H9 (cell line): ENCODE results near the gene TNIP2. TPM values are rescaled to one million over a fixed set of nuclear protein-coding genes. Genes with fewer than 3 reads are reported as not detected.

Experiments
- DNase-seq: peaks from one replicate; pipeline ENCODE4 v3.0.0-alpha.2; 2017
- H2AFZ ChIP-seq: one replicate; pipeline ENCODE4 v1.6.1; 2013; ENCODE audit warnings: mild to moderate bottlenecking, low read length, control low read depth, moderate library complexity
- H2AK5ac ChIP-seq: 2 replicates; pipeline ENCODE4 v1.6.1; 2013; ENCODE audit warnings: low read length, control low read depth, mixed read lengths; ENCODE audit not compliant: insufficient read length
- H2BK120ac ChIP-seq: one replicate; pipeline ENCODE4 v1.6.1; 2013; ENCODE audit warnings: low read depth, mild to moderate bottlenecking, low read length, control low read depth, inconsistent platforms; ENCODE audit not compliant: poor library complexity, severe bottlenecking
- H2BK12ac ChIP-seq: 2 replicates; pipeline ENCODE4 v1.6.1; 2013; ENCODE audit warnings: low read length, control low read depth, mixed read lengths, low read depth; ENCODE audit not compliant: insufficient read length
- H2BK15ac ChIP-seq: 2 replicates; pipeline ENCODE4 v1.6.1; 2013; ENCODE audit warnings: low read depth, low read length, control low read depth
- H2BK20ac ChIP-seq: one replicate; pipeline ENCODE4 v1.6.1; 2013; ENCODE audit warnings: low read depth, mild to moderate bottlenecking, low read length, control low read depth, inconsistent platforms; ENCODE audit not compliant: poor library complexity, severe bottlenecking
- H2BK5ac ChIP-seq: 2 replicates; pipeline ENCODE4 v1.6.1; 2013; ENCODE audit warnings: low read length, control low read depth, mixed read lengths; ENCODE audit not compliant: insufficient read length
- H3K14ac ChIP-seq: 2 replicates; pipeline ENCODE4 v1.6.1; 2013; ENCODE audit warnings: low read length, control low read depth; ENCODE audit not compliant: insufficient read depth
- H3K18ac ChIP-seq: 2 replicates; pipeline ENCODE4 v1.6.1; 2013; ENCODE audit warnings: low read depth, mild to moderate bottlenecking, mixed read lengths, low read length, control low read depth; ENCODE audit not compliant: insufficient read length
- H3K23ac ChIP-seq: 2 replicates; pipeline ENCODE4 v1.6.1; 2013; ENCODE audit warnings: low read length, control low read depth, mixed read lengths, low read depth; ENCODE audit not compliant: insufficient read length
- H3K23me2 ChIP-seq: 2 replicates; pipeline ENCODE4 v1.6.1; 2013; ENCODE audit warnings: low read depth, mild to moderate bottlenecking, mixed read lengths, low read length, control low read depth; ENCODE audit not compliant: insufficient read length, poor library complexity, severe bottlenecking
- H3K27ac ChIP-seq: 2 replicates; pipeline ENCODE4 v1.5.1; 2013; ENCODE audit warnings: low read length, control low read depth, mixed read lengths, low read depth; ENCODE audit not compliant: insufficient read length
- H3K27me3 ChIP-seq: 2 replicates; pipeline ENCODE4 v1.6.1; 2013; ENCODE audit warnings: low read length, control low read depth, inconsistent platforms; ENCODE audit not compliant: insufficient read depth
- H3K4ac ChIP-seq: 2 replicates; pipeline ENCODE4 v1.6.1; 2013; ENCODE audit warnings: low read depth, mild to moderate bottlenecking, control low read depth, inconsistent platforms, low read length, moderate library complexity
- H3K4me1 ChIP-seq: 2 replicates; pipeline ENCODE4 v1.6.1; 2013; ENCODE audit warnings: low read length, control low read depth, inconsistent platforms; ENCODE audit not compliant: insufficient read depth
- H3K4me2 ChIP-seq: 2 replicates; pipeline ENCODE4 v1.6.1; 2013; ENCODE audit warnings: low read length, control low read depth, mixed read lengths; ENCODE audit not compliant: insufficient read length, insufficient read depth
- H3K56ac ChIP-seq: 2 replicates; pipeline ENCODE4 v1.6.1; 2013; ENCODE audit warnings: low read depth, mild to moderate bottlenecking, mixed read lengths, low read length, control low read depth; ENCODE audit not compliant: insufficient read length
- H3K79me1 ChIP-seq: 2 replicates; pipeline ENCODE4 v1.6.1; 2013; ENCODE audit warnings: low read depth, mild to moderate bottlenecking, moderate library complexity, low read length, control low read depth, inconsistent platforms; ENCODE audit not compliant: insufficient read depth, poor library complexity, severe bottlenecking
- H3K79me2 ChIP-seq: 2 replicates; pipeline ENCODE4 v1.6.1; 2013; ENCODE audit warnings: low read length, control low read depth, inconsistent platforms; ENCODE audit not compliant: insufficient read depth
- H3K9ac ChIP-seq: 2 replicates; pipeline ENCODE4 v1.6.1; 2013; ENCODE audit warnings: low read length, control low read depth, mixed read lengths; ENCODE audit not compliant: insufficient read length; ENCODE audit errors: extremely low read depth
- H3K9me3 ChIP-seq: one replicate; pipeline ENCODE4 v1.6.1; 2013; ENCODE audit warnings: low read depth, low read length, inconsistent platforms; ENCODE audit not compliant: control insufficient read depth
- H3T11ph ChIP-seq: one replicate; pipeline ENCODE4 v1.6.1; 2013; ENCODE audit warnings: mild to moderate bottlenecking, low read length, control low read depth, inconsistent platforms
- H4K20me1 ChIP-seq: one replicate; pipeline ENCODE4 v1.6.1; 2013; ENCODE audit not compliant: control insufficient read depth, insufficient read length, insufficient read depth
- H4K5ac ChIP-seq: 2 replicates; pipeline ENCODE4 v1.6.1; 2013; ENCODE audit warnings: low read depth, mild to moderate bottlenecking, mixed read lengths, low read length, control low read depth; ENCODE audit not compliant: insufficient read length
- H4K8ac ChIP-seq: replicated peaks from 2 replicates; pipeline ENCODE4 v1.6.1; 2013; ENCODE audit warnings: low read length, control low read depth, mixed read lengths, low read depth; ENCODE audit not compliant: insufficient read length
- H4K91ac ChIP-seq: 2 replicates; pipeline ENCODE4 v1.6.1; 2013; ENCODE audit warnings: low read depth, mild to moderate bottlenecking, moderate library complexity, mixed read lengths, low read length, control low read depth; ENCODE audit not compliant: insufficient read length
- H3K27ac Mint-ChIP-seq, 3 experiments: 2 replicates in 2 of 3; 3 replicates in 1 of 3; pipeline ENCODE4 v1.8.0; 2020 to 2021; ENCODE audit warnings: mixed read lengths in 3 of 3, mild to moderate bottlenecking in 1 of 3, moderate library complexity in 1 of 3
- H3K27me3 Mint-ChIP-seq: 2 replicates; pipeline ENCODE4 v1.8.0; 2021; ENCODE audit warnings: low read depth, mild to moderate bottlenecking, moderate library complexity, mixed read lengths
- H3K36me3 Mint-ChIP-seq, 3 experiments: 2 replicates in 2 of 3; 3 replicates in 1 of 3; pipeline ENCODE4 v1.8.0; 2020 to 2021; ENCODE audit warnings: low read depth in 3 of 3, mixed read lengths in 3 of 3; ENCODE audit not compliant: insufficient read depth in 1 of 3
- H3K4me1 Mint-ChIP-seq, 2 experiments: 2 replicates each; pipeline ENCODE4 v1.8.0; 2020; ENCODE audit warnings: mixed read lengths in 2 of 2
- H3K4me3 Mint-ChIP-seq, 2 experiments: 2 replicates in 1 of 2; 3 replicates in 1 of 2; pipeline ENCODE4 v1.8.0; 2020 to 2021; ENCODE audit warnings: mild to moderate bottlenecking in 2 of 2, mixed read lengths in 2 of 2, moderate library complexity in 1 of 2
- H3K9me3 Mint-ChIP-seq, 2 experiments: 2 replicates in 1 of 2; 3 replicates in 1 of 2; pipeline ENCODE4 v1.8.0; 2020; ENCODE audit warnings: mild to moderate bottlenecking in 2 of 2, mixed read lengths in 2 of 2, moderate library complexity in 1 of 2
- CTCF ChIP-seq: fragments of 200-600 bp; sonication (generic); conservative IDR thresholded peaks from 3 replicates; pipeline ENCODE4 v1.8.0; 2021; ENCODE audit warnings: antibody characterized with exemption, mild to moderate bottlenecking
- WGBS: extraction: QIAGEN DNeasy Blood & Tissue Kit; methylation state at CpG from one replicate; pipeline ENCODE4 v1.1.7; 2013; ENCODE audit warnings: missing lambda C conversion rate, low lambda C conversion rate, mixed read lengths; ENCODE audit not compliant: insufficient read length; ENCODE audit errors: extremely low coverage; 5-methylcytosine and 5-hydroxymethylcytosine counted together
- total RNA-seq: library from RNA; stranded (reverse); gene quantifications from 2 replicates; pipeline ENCODE4 v1.2.1, GENCODE V29; 2021

The TNIP2 gene
- total RNA-seq, 1 experiment from 2014 or later, result 44.7 TPM

- no peak overlapping the region for H2BK120ac ChIP-seq
- H3K27ac ChIP-seq, result no peak overlapping the region
- H2BK15ac ChIP-seq, result no peak overlapping the region
- no peak overlapping the region for H3K4me3 Mint-ChIP-seq
- peaks cover 4 to 7% of the 10 kb centered on the region in 2 experiments; a peak in 3 of 4 replicates for H3K4me1 Mint-ChIP-seq
- H3K9ac ChIP-seq, result no peak overlapping the region
- H3K18ac ChIP-seq, result no peak overlapping the region
- H3K79me2 ChIP-seq, result no peaks in the 10 kb centered on the region
- no peaks in the 10 kb centered on the region for H3K9me3 ChIP-seq
- no peak overlapping the region for H2BK5ac ChIP-seq
- peak overlapping the region in 1 of 3 experiments; percentile 83; a peak in 2 of 7 replicates for H3K27ac Mint-ChIP-seq
- no peaks in the 10 kb centered on the region for H3K27me3 ChIP-seq
- no peaks in the 10 kb centered on the region for H4K20me1 ChIP-seq
- H3K23ac ChIP-seq, result no peak overlapping the region
- H2BK12ac ChIP-seq, result no peak overlapping the region
- H3K56ac ChIP-seq, result no peak overlapping the region
- H3K36me3 Mint-ChIP-seq, result peaks cover 18 to 56% (median 46%) of the 10 kb centered on the region in 3 experiments; a peak in 6 of 7 replicates
- H3T11ph ChIP-seq, result no peak overlapping the region
- H3K9me3 Mint-ChIP-seq, result peaks cover 0 to 3% of the 10 kb centered on the region in 2 experiments; a peak in 1 of 5 replicates
- no peaks in the 10 kb centered on the region for H3K4me1 ChIP-seq
- no peaks in the 10 kb centered on the region for H3K79me1 ChIP-seq
- no peaks in the 10 kb centered on the region for H3K27me3 Mint-ChIP-seq
- no peak for TF ChIP-seq CTCF
- no peak for DNase-seq
- peak overlapping the region; percentile 12 for H2AK5ac ChIP-seq
- no peaks in the 10 kb centered on the region for H3K23me2 ChIP-seq
- no peak overlapping the region for H2AFZ ChIP-seq
- no peak overlapping the region for H3K14ac ChIP-seq
- no CpG with 5 or more reads among the region's 10 CpGs for WGBS
- H3K4ac ChIP-seq, result no peak overlapping the region
- no peak overlapping the region for H4K8ac ChIP-seq
- H2BK20ac ChIP-seq, result no peak overlapping the region
- H4K5ac ChIP-seq, result no peak overlapping the region
- no peak overlapping the region for H4K91ac ChIP-seq
- H3K4me2 ChIP-seq, result no peak overlapping the region
Measured at GRCh38 chr4:2714061-2714770, 41.9 kb downstream of the TNIP2 start.
